CD4-positive, alpha-beta memory T cell (primary cell): ENCODE data around the gene TACR2. TPM values are rescaled to one million over a fixed set of nuclear protein-coding genes. Genes with fewer than 3 reads are reported as not detected.
A peak's percentile ranks its signal among the peaks of the same experiment; 100 is the strongest.

Experiments
- CTCF ChIA-PET: fragments of 350-600 bp; sonication (Branson Sonifier 250); formaldehyde crosslinking; loops from one replicate; lab custom pipeline; 2021; ENCODE audit warnings: inconsistent platforms; ENCODE audit not compliant: partially characterized antibody; lab: Charles Lee
- POLR2A ChIA-PET: fragments of 350-600 bp; sonication (Branson Sonifier 250); formaldehyde crosslinking; loops from one replicate; lab custom pipeline; 2021; ENCODE audit not compliant: partially characterized antibody; lab: Charles Lee
- DNase-seq, 5 donors: peaks; one replicate each; pipeline versions ENCODE4 v3.0.0 to v3.0.0-alpha.2; 2020 to 2022; ENCODE audit warnings: mixed read lengths in 1 of 5
- H3K27ac ChIP-seq: one replicate; pipeline ENCODE4 v1.7.0; 2013; ENCODE audit warnings: low read depth, low read length
- H3K27me3 ChIP-seq: 2 replicates; pipeline ENCODE4 v1.7.0; 2013; ENCODE audit warnings: mild to moderate bottlenecking, low read length, moderate library complexity; ENCODE audit not compliant: insufficient read depth
- H3K36me3 ChIP-seq: 2 replicates; pipeline ENCODE4 v1.7.0; 2013; ENCODE audit warnings: mild to moderate bottlenecking, low read length, moderate library complexity; ENCODE audit not compliant: insufficient read depth
- H3K4me1 ChIP-seq: 2 replicates; pipeline ENCODE4 v1.7.0; 2013; ENCODE audit warnings: mild to moderate bottlenecking, low read length, moderate library complexity; ENCODE audit not compliant: insufficient read depth
- H3K4me3 ChIP-seq, 2 donors: one replicate each; pipeline ENCODE4 v1.7.0; 2013; ENCODE audit warnings: low read length in 2 of 2, mild to moderate bottlenecking in 1 of 2
- H3K9me3 ChIP-seq, 2 donors: one replicate each; pipeline ENCODE4 v1.7.0; 2013; ENCODE audit warnings: low read length in 2 of 2, control low read depth in 1 of 2; ENCODE audit not compliant: control insufficient read depth in 1 of 2
- H3K27ac Mint-ChIP-seq, 7 donors: one replicate each; pipeline ENCODE4 v1.8.0; 2020 to 2021; ENCODE audit warnings: mixed read lengths in 7 of 7, mild to moderate bottlenecking in 6 of 7, inconsistent platforms in 3 of 7, moderate library complexity in 3 of 7
- H3K27me3 Mint-ChIP-seq, 2 donors: one replicate each; pipeline ENCODE4 v1.8.0; 2020 to 2021; ENCODE audit warnings: mixed read lengths in 2 of 2
- H3K36me3 Mint-ChIP-seq, 2 donors: one replicate each; pipeline ENCODE4 v1.8.0; 2020 to 2021; ENCODE audit warnings: mixed read lengths in 2 of 2, inconsistent platforms in 1 of 2, mild to moderate bottlenecking in 1 of 2
- H3K4me1 Mint-ChIP-seq, 4 donors: one replicate each; pipeline ENCODE4 v1.8.0; 2020 to 2021; ENCODE audit warnings: mixed read lengths in 4 of 4, mild to moderate bottlenecking in 1 of 4
- H3K4me3 Mint-ChIP-seq, 8 donors: one replicate each; pipeline ENCODE4 v1.8.0; 2020 to 2021; ENCODE audit warnings: mixed read lengths in 8 of 8, mild to moderate bottlenecking in 7 of 8, moderate library complexity in 6 of 8, inconsistent platforms in 3 of 8
- H3K9me3 Mint-ChIP-seq, 8 donors: one replicate each; pipeline ENCODE4 v1.8.0; 2020 to 2021; ENCODE audit warnings: mixed read lengths in 8 of 8, mild to moderate bottlenecking in 5 of 8, inconsistent platforms in 3 of 8, moderate library complexity in 1 of 8
- intact Hi-C: fragments of 100-400 bp; cut with micrococcal nuclease; formaldehyde crosslinking; loops from one replicate; pipeline ENCODE4 v1.15.1; 2023
- polyA plus RNA-seq, 2 donors: library from polyadenylated mRNA; unstranded; fragments of 300-500 nt; fragmentation: Illumina TruSeq; gene quantifications; one replicate each; pipeline ENCODE4 v1.2.3, GENCODE V29; 2021
- total RNA-seq, 2 experiments: library from RNA; stranded (reverse); gene quantifications; one replicate each; pipeline ENCODE4 v1.2.3, GENCODE V29; 2021

Gene TACR2
- total and polyA plus RNA-seq, 4 experiments from 2014 or later: 0.17 to 0.19 TPM; not detected in 2

DNA sequence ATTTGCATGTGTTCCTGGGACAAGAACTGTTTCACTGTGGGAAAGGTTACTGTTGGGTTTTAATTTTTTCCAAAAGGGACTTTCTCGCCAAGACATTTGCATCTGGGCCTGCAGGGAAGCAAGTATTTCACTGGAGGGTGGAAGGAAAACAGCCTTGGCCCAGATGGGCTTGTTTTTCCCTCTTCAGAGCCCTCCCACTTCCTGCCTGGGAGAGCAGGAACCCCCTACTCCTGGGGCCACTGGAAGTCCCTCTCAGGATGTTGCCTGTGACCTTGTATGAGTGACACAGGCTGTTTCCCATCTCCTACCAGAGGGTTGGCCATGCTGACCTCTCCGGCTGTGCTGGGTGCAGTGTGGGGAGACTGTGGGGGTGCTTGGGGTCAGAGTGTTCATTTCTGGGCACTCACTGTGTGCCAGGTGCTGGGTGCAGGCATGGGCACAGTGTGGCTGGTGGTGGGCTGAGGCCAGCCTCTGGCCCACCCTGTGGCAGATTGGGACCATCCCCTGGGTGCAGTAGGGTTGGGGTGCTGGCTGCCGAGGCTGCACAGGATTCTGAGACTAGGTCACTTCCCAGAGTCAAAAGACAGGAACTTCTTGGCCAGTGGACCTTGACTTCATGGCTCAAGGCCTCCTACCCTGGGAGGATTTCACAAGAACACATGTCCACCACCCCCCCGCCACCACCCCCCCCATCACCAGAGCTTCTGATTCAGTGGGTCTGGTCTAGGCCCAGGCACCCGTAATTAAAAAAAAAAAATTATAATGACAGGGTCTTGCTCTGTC, 44.7 kb upstream of the TACR2 start:
- Histone ChIP-seq H3K4me1 (peaks cover 44% of the 10 kb centered on the region), H3K36me3 (no peaks in the 10 kb centered on the region), H3K27ac (no peak overlapping the region), H3K27me3 (no peaks in the 10 kb centered on the region), H3K9me3 (no peaks in the 10 kb centered on the region), H3K4me3 (no peak overlapping the region)
- ChIA-PET CTCF (no interaction called here), POLR2A (no interaction called here)
- no peak for DNase-seq
- Mint-ChIP-seq H3K9me3 (no peaks in the 10 kb centered on the region), H3K27ac (peak overlapping the region in 4 of 7 donors; percentile 64 to 86 (median 80)), H3K4me1 (peaks cover 9 to 52% (median 31%) of the 10 kb centered on the region in 4 donors), H3K27me3 (no peaks in the 10 kb centered on the region), H3K36me3 (no peaks in the 10 kb centered on the region), H3K4me3 (peak overlapping the region in 1 of 8 donors; percentile 29)
- intact Hi-C loops: no loop called here

DNA sequence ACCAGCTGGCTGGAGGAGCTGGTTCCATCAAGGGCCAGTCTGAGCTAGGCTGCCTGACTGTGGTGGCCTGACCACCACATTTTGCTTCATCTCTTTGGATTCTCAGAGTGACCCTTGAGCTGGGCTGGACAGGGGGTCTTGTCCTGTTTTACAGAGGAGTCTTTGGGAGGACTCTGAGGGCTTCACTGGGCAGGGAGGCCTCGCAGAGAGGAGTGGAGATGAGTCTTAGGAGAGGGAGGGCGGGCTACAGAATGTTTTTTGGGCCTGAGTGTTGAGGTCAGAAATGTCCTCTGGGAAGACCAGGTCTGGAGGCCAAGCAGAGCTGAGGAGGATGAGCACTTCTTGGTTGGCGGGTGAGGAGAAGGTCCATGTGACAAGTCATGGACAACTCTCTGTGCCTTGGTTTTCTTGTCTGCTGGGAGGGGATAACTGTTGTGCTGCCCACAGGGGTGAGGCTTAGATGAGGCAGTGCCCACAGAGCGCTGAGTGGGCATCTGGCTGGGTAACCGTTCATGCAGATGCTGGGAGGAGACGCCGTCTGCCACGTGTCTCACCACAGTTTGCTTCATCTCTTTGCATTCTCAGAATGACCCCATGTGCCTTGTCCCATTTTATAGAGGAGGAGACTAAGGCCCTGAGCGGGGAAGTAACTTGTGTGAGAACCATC, 44.0 kb upstream of the TACR2 start:
- Mint-ChIP-seq H3K4me1 (peaks cover 9 to 45% (median 26%) of the 10 kb centered on the region in 4 donors), H3K27me3 (no peaks in the 10 kb centered on the region), H3K9me3 (no peaks in the 10 kb centered on the region), H3K27ac (peak overlapping the region in 5 of 7 donors; percentile 56 to 86 (median 79)), H3K4me3 (peak overlapping the region in 1 of 8 donors; percentile 29), H3K36me3 (no peaks in the 10 kb centered on the region)
- H3K4me3 ChIP-seq: no peak overlapping the region
- CTCF ChIA-PET: no interaction called here
- no peak for DNase-seq
- H3K36me3 ChIP-seq: no peaks in the 10 kb centered on the region
- H3K4me1 ChIP-seq: peaks cover 38% of the 10 kb centered on the region
- POLR2A ChIA-PET: no interaction called here
- H3K27ac ChIP-seq: no peak overlapping the region
- intact Hi-C loops: no loop called here
- H3K27me3 ChIP-seq: no peaks in the 10 kb centered on the region
- H3K9me3 ChIP-seq: no peaks in the 10 kb centered on the region

DNA sequence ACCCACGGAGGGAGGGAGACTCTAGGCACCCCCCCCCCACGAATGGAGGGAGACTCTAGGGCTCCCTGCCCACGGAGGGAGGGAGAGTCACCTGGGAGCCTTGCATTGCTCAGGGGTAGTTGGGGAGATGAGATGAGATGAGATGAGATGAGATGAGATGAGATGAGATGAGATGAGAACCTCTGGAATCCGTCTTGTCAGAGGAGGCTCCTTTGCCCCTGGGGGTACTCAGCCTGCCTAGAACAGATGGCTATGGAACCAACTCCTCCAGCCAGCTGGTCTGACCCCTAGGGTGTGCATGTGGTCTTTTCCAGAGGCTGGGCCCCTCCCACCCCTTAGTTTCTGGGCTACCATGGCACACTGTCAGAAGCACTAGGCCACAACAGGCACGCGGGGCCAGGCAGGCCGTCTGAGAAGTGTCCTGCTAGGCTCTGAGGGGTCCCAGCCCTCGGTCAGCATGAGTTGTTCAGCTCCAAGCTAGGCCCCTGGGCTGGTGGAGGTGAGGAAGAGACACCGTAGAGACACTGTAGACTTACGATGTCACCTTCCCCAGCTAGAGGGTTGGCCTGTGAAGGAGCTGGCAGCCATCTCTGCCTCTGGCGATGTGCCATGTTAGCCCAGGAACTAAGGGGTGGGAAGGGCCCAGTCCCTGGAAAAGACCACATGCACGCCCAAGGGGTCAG, 43.3 kb upstream of the TACR2 start:
- Histone ChIP-seq H3K36me3 (no peaks in the 10 kb centered on the region), H3K4me3 (no peak overlapping the region), H3K4me1 (peaks cover 31% of the 10 kb centered on the region), H3K27me3 (no peaks in the 10 kb centered on the region), H3K9me3 (no peaks in the 10 kb centered on the region), H3K27ac (no peak overlapping the region)
- Mint-ChIP-seq H3K27me3 (no peaks in the 10 kb centered on the region), H3K27ac (peak overlapping the region in 1 of 7 donors; percentile 79), H3K36me3 (no peaks in the 10 kb centered on the region), H3K9me3 (no peaks in the 10 kb centered on the region), H3K4me1 (peaks cover 2 to 38% (median 20%) of the 10 kb centered on the region in 4 donors), H3K4me3 (no peak overlapping the region)
- ChIA-PET POLR2A (no interaction called here), CTCF (no interaction called here)
- intact Hi-C loops: no loop called here
- DNase-seq: no peak

GRCh38 chr10:69459101-69459790, 42.5 kb upstream of the TACR2 start:
- H3K4me3 ChIP-seq: no peak overlapping the region
- Mint-ChIP-seq H3K36me3 (no peaks in the 10 kb centered on the region), H3K4me3 (no peak overlapping the region), H3K4me1 (peaks cover 0 to 30% (median 14%) of the 10 kb centered on the region in 4 donors), H3K27me3 (no peaks in the 10 kb centered on the region), H3K27ac (peak overlapping the region in 3 of 7 donors; percentile 44 to 72 (median 57)), H3K9me3 (no peaks in the 10 kb centered on the region)
- H3K27ac ChIP-seq: no peak overlapping the region
- intact Hi-C loops: no loop called here
- no peaks in the 10 kb centered on the region for H3K36me3 ChIP-seq
- H3K9me3 ChIP-seq: no peaks in the 10 kb centered on the region
- no peak for DNase-seq
- no peaks in the 10 kb centered on the region for H3K27me3 ChIP-seq
- ChIA-PET POLR2A (no interaction called here), CTCF (no interaction called here)
- H3K4me1 ChIP-seq: peaks cover 23% of the 10 kb centered on the region

- H3K4me3 Mint-ChIP-seq: no peak overlapping the region
- H3K36me3 Mint-ChIP-seq: no peaks in the 10 kb centered on the region
- Histone ChIP-seq H3K27me3 (no peaks in the 10 kb centered on the region), H3K9me3 (no peaks in the 10 kb centered on the region), H3K4me1 (peaks cover 17% of the 10 kb centered on the region), H3K27ac (no peak overlapping the region), H3K4me3 (no peak overlapping the region), H3K36me3 (no peaks in the 10 kb centered on the region)
- DNase-seq: no peak
- peaks cover 0 to 23% (median 11%) of the 10 kb centered on the region in 4 donors for H3K4me1 Mint-ChIP-seq
- intact Hi-C loops: no loop called here
- H3K27ac Mint-ChIP-seq: no peak overlapping the region
- H3K27me3 Mint-ChIP-seq: no peaks in the 10 kb centered on the region
- ChIA-PET POLR2A (no interaction called here), CTCF (no interaction called here)
- H3K9me3 Mint-ChIP-seq: no peaks in the 10 kb centered on the region
Observed at GRCh38 chr10:69458430-69459100, 41.8 kb upstream of the TACR2 start.

- CTCF ChIA-PET: interaction anchor here (1.8 kb wide), 1 partner anchor 11 kb away, joined by 4 read pairs; no protein-coding TSS in a partner anchor
- H3K9me3 Mint-ChIP-seq: no peaks in the 10 kb centered on the region
- no peak for DNase-seq
- no peaks in the 10 kb centered on the region for H3K27me3 Mint-ChIP-seq
- intact Hi-C loops: no loop called here
- Histone ChIP-seq H3K4me3 (no peak overlapping the region), H3K36me3 (no peaks in the 10 kb centered on the region), H3K9me3 (no peaks in the 10 kb centered on the region), H3K27me3 (no peaks in the 10 kb centered on the region), H3K27ac (no peak overlapping the region), H3K4me1 (peaks cover 14% of the 10 kb centered on the region)
- H3K27ac Mint-ChIP-seq: no peak overlapping the region
- peaks cover 2 to 20% (median 11%) of the 10 kb centered on the region in 4 donors for H3K4me1 Mint-ChIP-seq
- no peaks in the 10 kb centered on the region for H3K36me3 Mint-ChIP-seq
- POLR2A ChIA-PET: no interaction called here
- no peak overlapping the region for H3K4me3 Mint-ChIP-seq
Observed at GRCh38 chr10:69457771-69458237, 41.1 kb upstream of the TACR2 start.
